Measurements from ENCODE around the gene BLZF1.
A peak's percentile ranks its signal among the peaks of the same experiment; 100 is the strongest.
"Not testable (repeated sequence)": the region's sequence is repeated elsewhere in the genome, so short reads cannot be mapped to it uniquely, and the experiment has no call there.

BLZF1 gene
- 19.3 to 30.4 reads per million in 2 donors for total RNA-seq

GRCh38 chr1:169367686-169368405, at the start of gene BLZF1, which contains the start of gene NME7:
BLZF1 (plus strand) TSS chr1:169368195; CDS start chr1:169369523, 1,328 bp downstream.
NME7 (minus strand) TSS chr1:169367797; CDS start chr1:169367710, 87 bp downstream.
- DNase-seq = peak; percentile 96

GRCh38 chr1:169318536-169319244, 49.3 kb upstream of the BLZF1 start:
- DNase-seq = no peak

GRCh38 chr1:169321539-169321938, 46.5 kb upstream of the BLZF1 start:
- DNase-seq = no peak

GRCh38 chr1:169322138-169322537, 45.9 kb upstream of the BLZF1 start:
- no peak for DNase-seq

- no peak for DNase-seq
Measured at GRCh38 chr1:169325117-169325516, 42.9 kb upstream of the BLZF1 start.

GRCh38 chr1:169326261-169326955, 41.6 kb upstream of the BLZF1 start:
- DNase-seq = no peak

- DNase-seq = no peak
Measured at GRCh38 chr1:169326956-169327268, 41.1 kb upstream of the BLZF1 start.

GRCh38 chr1:169327875-169328274, 40.1 kb upstream of the BLZF1 start:
- no peak for DNase-seq

- DNase-seq = no peak
Measured at GRCh38 chr1:169329383-169329782, 38.6 kb upstream of the BLZF1 start.

- DNase-seq = no peak
Measured at GRCh38 chr1:169330927-169331326, 37.1 kb upstream of the BLZF1 start.

- DNase-seq = not testable (repeated sequence)
Measured at GRCh38 chr1:169334727-169335126, 33.3 kb upstream of the BLZF1 start.

GRCh38 chr1:169336947-169337715, 30.9 kb upstream of the BLZF1 start:
- DNase-seq = not testable (repeated sequence)

GRCh38 chr1:169338617-169339016, 29.4 kb upstream of the BLZF1 start:
- no peak for DNase-seq

GRCh38 chr1:169339773-169340172, 28.2 kb upstream of the BLZF1 start:
- DNase-seq = no peak

GRCh38 chr1:169340882-169341281, 27.1 kb upstream of the BLZF1 start:
- DNase-seq = no peak

- not testable (repeated sequence) for DNase-seq
Measured at GRCh38 chr1:169342096-169342495, 25.9 kb upstream of the BLZF1 start.

GRCh38 chr1:169345511-169345910, 22.5 kb upstream of the BLZF1 start:
- DNase-seq = no peak

- no peak for DNase-seq
Measured at GRCh38 chr1:169346036-169346589, 21.9 kb upstream of the BLZF1 start.

GRCh38 chr1:169347688-169348382, 20.2 kb upstream of the BLZF1 start:
- DNase-seq = no peak

GRCh38 chr1:169348383-169349036, 19.5 kb upstream of the BLZF1 start:
- DNase-seq = no peak

- DNase-seq = no peak
Measured at GRCh38 chr1:169360415-169360814, 7.6 kb upstream of the BLZF1 start.

All from T-helper 9 cell (primary cell).